HT1080 (cell line): Measurements from ENCODE around the gene ZNRF3. TPM values are rescaled to one million over a fixed set of nuclear protein-coding genes. Genes with fewer than 3 reads are reported as not detected.
A peak's percentile ranks its signal among the peaks of the same experiment; 100 is the strongest.
"Not testable (repeated sequence)": the region's sequence is repeated elsewhere in the genome, so short reads cannot be mapped to it uniquely, and the experiment has no call there.

ENCODE experiments used
- DNase-seq: peaks from one replicate; pipeline ENCODE4 v3.0.0-alpha.2; 2015; ENCODE audit warnings: low read depth
- total RNA-seq: library from RNA; depleted of rRNA; stranded (reverse); fragments of >200 nt; shearing (Covaris generic); gene quantifications from 2 replicates; pipeline ENCODE4 v1.2.3, GENCODE V29; 2014

ZNRF3 gene
- total RNA-seq, 1 experiment from 2014 or later = 9.1 TPM

DNA sequence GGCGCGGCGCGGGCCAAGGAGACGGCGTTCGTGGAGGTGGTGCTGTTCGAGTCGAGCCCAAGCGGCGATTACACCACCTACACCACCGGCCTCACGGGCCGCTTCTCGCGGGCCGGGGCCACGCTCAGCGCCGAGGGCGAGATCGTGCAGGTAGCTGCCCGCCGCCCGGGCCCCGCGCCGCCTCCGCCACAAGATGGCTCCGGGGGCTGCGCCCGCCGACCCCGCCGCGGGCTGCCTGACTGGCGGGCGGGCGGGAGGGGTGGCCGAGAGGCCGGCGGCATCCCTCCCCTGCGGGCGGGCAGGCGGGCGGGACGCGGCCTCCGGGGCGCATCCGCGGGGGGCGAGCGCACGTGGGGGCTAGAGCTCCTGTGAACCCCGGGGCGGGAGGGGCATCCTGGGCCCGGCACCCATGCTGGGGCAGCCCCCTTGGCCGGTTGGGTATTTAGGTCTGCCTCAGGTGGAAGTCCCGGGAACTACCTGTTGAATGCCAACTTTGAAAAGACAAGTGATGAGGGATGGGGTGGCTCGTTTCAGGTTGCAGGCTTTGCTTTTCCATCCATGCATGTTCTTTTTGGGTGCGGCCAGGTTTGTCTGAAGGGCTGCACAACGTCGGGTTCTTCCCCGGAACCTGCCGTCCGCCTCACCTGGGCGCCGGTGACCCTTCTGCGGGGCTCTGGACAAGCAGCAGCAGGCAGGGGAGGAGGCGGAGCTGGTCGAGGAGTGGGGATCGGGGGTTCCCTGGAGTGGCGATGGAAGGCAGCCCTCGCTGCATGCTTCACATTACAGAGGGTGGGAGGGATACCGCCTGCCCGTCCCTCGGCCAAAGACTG lies 760 bp downstream of the ZNRF3 start:
- DNase-seq = no peak

DNA sequence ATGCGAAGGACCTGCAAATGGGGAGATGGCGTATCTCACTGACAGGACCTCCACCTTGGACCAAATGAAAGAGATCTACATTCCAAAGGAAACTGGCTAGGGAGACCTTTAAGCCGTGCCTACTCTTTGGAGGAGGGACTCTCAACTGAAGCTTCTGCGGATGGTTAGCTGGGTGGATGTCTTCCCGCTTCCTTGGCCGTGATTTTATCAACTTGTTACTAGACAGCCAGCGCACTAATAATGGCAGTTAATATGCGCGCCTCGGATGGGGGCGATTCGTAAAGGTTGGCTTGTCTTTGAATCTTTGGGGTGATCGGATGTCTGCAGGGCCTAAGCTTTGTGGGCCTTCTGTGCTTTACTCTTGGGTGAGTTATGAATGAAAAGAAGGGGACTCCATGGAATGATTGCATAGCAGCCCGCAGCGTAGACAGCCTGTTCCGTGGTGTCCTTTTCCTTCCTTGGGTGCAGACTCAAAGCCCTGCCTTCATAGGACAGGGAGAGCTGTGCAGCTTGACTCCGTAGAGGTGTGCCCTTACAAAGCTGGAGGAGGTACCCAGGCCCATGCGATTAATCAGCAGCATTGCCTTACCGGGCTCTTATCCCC lies 1.5 kb downstream of the ZNRF3 start:
- DNase-seq = no peak

GRCh38 chr22:28885939-28886338 lies 2.6 kb downstream of the ZNRF3 start:
- no peak for DNase-seq

DNA sequence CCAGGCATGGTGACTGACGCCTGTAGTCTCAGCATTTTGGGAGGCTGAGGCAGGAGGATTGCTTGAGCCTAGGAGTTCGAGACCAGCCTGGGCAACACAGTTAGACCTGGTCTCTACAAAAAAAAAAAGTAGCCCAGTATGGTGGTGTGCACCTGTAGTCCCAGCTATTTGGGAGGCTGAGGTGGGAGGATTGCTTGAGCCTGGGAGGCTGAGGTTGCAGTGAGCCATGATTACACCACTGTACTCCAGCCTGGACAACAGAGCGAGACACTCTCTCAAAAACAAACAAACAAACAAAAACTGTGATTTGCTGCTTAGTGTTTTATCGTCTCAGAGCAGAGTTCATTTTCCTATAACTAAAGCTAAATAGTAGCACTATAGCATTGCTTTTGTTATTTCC lies 3.3 kb downstream of the ZNRF3 start:
- not testable (repeated sequence) for DNase-seq

DNA sequence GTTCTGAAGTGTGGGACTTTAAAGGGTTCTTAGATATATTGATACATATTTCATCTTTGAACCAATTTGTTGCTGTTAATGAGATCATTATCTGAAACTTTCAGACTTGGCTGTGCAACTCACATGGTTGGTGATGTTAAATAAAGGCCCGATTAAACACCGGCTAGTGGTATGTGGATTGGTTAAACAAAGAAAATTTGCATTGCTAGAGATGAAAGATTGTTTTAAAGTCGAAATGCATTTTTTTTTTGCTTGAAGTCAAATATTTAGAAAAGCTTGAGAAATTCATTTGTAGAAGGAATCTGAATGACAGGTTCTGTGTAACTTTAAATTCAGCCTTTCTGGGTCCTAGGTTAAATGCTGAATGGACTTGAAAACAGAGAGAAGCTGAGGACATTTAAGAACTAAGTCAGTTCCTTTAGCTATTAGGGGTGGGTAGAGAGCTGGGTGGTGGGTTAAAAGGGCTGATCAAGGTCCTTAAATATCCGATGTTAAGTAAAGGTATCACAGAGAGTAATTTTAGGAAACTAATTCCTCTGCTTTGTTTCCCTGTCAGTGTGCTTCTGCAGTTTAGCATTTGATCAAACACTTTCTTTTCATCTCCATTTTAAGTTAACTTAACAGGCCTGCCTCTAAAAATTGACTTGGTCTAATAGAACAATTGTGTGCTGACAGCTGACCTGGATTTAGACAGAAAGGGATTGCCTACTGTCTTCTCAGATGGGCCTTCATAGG lies 4.5 kb downstream of the ZNRF3 start:
- DNase-seq = no peak

DNA sequence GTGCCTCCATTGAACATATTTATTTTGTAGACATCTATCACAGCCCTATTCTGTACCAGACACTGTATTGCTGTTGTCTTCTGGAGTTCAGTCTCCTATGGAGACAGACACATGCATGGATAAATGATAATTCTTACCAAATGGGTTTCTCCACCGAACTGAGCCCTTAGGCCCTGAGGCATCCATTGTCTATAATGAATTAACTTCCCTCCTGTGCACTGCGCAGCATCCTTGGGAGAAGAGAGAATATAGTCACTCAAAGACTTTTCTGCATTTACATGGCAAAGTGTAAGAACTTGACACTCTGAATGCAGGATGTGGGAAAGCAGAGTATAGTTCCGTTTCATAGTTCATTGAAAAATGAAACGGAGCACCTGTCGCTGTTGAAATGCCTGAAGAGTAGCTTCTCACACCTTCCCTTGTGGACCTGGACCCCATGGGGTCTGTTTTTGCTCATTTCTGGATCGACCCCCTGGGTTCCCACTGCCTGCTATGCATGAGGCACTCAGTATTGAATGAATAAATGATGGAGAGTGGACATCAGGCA lies 6.2 kb downstream of the ZNRF3 start:
- DNase-seq = no peak

DNA sequence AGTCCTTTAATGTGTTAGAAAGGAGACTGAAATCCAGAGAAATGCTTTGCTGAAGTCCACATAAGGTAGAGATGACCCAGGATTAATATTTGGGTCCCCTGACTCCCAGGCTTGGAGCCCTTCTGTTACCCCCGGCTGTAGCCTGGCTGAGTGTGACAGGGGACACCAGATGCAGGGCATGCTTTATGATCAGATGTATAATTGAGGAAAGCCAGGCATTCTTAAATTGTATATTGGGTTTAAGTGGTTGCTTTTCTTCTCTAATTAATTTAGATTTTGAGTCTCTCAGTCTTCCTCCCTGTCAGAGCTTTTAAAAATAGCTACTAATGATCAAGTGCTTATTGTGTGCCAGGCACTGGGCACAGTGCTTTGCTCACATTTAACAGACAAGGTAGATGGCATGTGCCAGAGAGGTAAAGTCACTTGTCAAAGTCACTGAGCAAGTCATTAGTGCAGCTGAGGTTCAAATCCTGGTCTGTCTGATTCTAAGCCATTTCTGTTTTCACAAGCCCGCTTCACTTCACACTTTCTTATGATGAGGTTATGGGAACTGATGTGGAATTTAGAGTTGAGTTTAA lies 7.9 kb downstream of the ZNRF3 start:
- no peak for DNase-seq

DNA sequence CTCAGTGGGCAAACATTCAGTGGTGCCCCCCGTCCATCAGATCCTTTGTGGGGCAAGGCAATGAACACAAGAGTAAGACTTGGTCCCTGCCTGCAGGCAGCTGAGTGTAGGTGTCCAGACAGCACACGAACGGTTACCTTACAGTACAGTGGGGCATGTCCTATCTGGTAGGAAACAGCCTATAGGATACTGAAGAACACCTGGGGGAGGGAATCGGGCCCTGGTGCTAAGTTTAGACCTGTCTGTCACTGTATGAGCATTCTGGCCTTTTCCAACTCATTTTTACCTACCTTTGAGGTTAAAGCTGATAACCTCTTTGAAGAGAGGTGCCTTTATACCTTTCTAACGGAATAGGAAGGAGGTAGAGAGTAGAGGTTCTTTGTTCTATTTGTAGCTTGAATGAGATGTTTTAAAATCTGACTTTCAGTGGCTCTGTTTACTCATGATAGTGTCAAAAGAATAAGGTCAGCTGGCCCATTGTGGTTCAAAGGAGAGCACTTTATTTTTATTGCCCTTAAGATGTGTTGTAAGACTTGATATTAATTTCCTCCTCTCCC lies 8.9 kb downstream of the ZNRF3 start:
- DNase-seq = no peak

DNA sequence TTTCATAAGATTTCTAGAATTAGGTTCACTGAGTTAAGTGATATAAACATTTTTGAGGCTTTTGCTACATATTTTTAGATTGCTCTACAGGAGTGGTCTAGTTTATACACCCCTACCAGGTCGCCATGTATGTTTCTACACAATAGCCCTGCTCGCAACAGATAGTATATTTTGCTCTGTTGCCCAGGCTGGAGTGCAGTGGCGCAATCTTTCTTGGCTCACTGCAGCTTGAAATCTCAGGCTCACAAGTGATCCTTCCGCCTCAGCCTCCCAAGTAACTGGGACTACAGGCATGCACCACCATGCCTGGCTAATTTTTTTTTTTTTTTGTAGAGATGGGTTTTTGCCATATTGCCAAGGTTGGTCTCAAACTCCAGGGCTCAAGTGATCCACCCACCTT lies 10.4 kb downstream of the ZNRF3 start:
- DNase-seq = no peak

- DNase-seq = no peak
Measured at GRCh38 chr22:28894334-28894733, 11.0 kb downstream of the ZNRF3 start.

- no peak for DNase-seq
Measured at GRCh38 chr22:28894807-28895206, 11.4 kb downstream of the ZNRF3 start.

DNA sequence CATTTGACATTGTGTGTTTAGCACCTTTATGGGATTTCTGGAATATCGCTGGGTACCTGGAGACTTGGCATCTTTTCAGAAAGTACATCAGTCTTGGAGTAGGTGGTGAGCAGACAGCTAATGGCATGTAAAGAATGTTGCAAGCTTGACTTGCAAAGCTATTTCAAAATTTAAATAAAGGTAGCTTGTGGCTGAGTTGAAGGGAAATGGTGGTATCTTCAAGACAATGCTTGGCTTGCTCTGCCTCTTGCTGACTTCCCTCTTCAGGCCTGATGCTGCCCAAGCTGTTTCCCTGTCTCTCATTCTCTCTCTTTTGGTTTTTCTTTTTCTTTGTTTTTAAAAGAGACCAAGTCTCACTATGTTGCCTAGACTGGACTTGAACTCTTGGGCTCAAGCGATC lies 13.2 kb downstream of the ZNRF3 start:
- no peak for DNase-seq

- no peak for DNase-seq
Measured at GRCh38 chr22:28898233-28898629, 14.9 kb downstream of the ZNRF3 start.

- DNase-seq = peak; percentile 66
Measured at GRCh38 chr22:28899199-28899853, 16.0 kb downstream of the ZNRF3 start.

GRCh38 chr22:28900379-28900925 lies 17.1 kb downstream of the ZNRF3 start:
- DNase-seq = no peak

DNA sequence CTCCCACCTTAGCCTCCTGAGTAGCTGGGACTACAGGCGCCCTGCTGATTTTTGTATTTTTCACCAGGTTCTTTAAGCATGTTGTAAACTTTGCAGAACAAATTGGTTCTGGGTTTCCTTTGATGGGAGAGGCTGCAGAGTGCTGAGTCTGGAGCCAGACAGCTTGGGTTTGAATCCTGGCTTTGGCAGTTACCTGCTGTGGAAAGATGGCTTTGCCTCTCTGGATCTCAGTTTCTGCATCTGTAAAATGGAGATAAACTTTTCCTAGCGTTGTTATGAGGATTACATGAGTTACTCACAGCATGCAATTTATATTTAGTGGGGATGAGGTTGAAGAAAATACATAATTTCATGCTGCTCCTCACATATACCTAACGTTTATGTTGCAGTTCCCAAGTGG lies 19.1 kb downstream of the ZNRF3 start:
- DNase-seq = no peak

DNA sequence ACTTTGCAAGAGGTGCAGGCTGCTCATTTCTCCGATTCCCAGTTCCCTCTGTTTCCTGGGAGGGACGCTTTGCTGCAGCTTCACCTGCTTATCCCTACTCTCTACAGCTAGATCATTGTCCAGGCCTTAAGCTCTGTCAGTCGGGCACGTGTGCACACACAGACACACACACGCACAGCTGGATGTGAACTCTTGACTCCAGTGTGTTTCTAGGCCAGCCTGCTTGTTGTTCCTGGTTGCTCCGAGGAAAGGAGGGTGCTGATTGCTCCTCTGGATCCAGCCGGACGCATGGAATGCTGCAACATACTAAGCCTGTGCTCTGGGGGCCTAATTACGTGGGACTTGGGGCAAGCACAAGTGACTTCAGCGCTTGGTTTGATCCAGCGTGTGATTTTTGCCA lies 19.7 kb downstream of the ZNRF3 start:
- DNase-seq = no peak

DNA sequence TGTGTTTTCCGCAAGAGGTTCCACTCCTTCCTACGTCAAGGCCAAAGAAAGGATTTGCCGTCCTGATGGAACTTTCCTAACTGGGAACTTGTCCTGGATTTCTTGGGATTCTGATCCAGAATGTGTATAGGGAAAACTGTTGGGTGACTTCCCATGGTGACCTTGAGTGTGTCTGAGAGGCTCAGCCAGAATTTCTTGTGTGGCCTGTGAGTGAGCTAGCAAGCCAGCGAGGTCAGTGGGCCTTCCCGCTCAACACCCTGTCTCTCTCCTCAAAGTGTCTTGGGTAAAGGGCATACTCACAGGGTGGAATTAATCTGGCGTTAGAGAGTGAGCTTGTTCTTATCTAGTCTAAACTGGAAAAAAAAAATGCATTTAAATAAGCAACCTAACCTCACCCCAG lies 20.4 kb downstream of the ZNRF3 start:
- DNase-seq = no peak

- DNase-seq = no peak
Measured at GRCh38 chr22:28904211-28904896, 21.0 kb downstream of the ZNRF3 start.

DNA sequence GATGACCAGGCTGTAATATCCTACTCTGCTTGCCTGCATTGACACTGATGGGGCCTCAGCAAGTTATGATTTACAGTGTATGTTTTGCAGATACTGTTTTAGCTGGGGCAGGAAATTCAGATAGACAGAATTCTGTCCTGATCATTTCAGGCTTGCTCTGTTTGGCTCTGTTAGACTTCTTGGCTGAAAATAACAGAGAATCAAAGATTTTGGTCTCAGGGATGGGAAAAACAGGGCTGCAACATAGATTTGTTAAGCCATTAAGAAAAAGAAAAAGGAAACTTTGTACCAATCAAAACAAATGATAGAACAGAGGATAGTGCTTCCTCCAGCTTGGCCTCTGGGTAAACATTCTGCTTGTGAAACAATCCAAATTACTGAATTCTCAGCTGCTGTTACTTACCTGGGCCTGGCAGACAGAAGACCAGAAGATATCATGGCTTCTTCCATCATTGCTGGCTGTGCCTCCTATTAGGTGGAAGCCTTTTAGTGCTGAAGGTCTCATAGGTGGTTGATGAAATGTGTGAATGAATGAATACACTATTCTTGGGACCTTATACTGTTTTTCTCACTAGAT lies 22.0 kb downstream of the ZNRF3 start:
- no peak for DNase-seq
